Mesenchymal stem cell (in vitro differentiated cells and primary cell): ENCODE data around the gene NAXD.

Experiments
- DNase-seq: peaks from one replicate; pipeline ENCODE4 v3.0.0-alpha.2; 2013
- H2AFZ ChIP-seq: one replicate; pipeline ENCODE4 v1.6.1; 2013; ENCODE audit warnings: low read depth, mild to moderate bottlenecking, control low read depth, inconsistent platforms, low read length, moderate library complexity
- H2AK5ac ChIP-seq: 2 replicates; pipeline ENCODE4 v1.6.1; 2013; ENCODE audit warnings: low read length, moderate library complexity, mild to moderate bottlenecking, inconsistent platforms; ENCODE audit not compliant: severe bottlenecking
- H2BK120ac ChIP-seq: one replicate; pipeline ENCODE4 v1.6.1; 2013; ENCODE audit warnings: low read depth, mild to moderate bottlenecking, inconsistent platforms, low read length, moderate library complexity
- H2BK12ac ChIP-seq, 2 experiments: one replicate each; pipeline ENCODE4 v1.6.1; 2013; ENCODE audit warnings: inconsistent platforms in 2 of 2, low read length in 2 of 2, mild to moderate bottlenecking in 2 of 2, moderate library complexity in 2 of 2, control low read depth in 1 of 2
- H2BK15ac ChIP-seq: one replicate; pipeline ENCODE4 v1.6.1; 2013; ENCODE audit warnings: mild to moderate bottlenecking, low read depth, inconsistent platforms; ENCODE audit not compliant: poor library complexity, severe bottlenecking
- H2BK5ac ChIP-seq: 2 replicates; pipeline ENCODE4 v1.6.1; 2013; ENCODE audit warnings: low read depth, mild to moderate bottlenecking, low read length, control low read depth, inconsistent platforms; ENCODE audit not compliant: poor library complexity, severe bottlenecking
- H3K14ac ChIP-seq, 2 experiments: one replicate each; pipeline ENCODE4 v1.6.1; 2013; ENCODE audit warnings: inconsistent platforms in 2 of 2, low read length in 2 of 2, control low read depth in 1 of 2, mild to moderate bottlenecking in 1 of 2, moderate library complexity in 1 of 2
- H3K18ac ChIP-seq, 2 experiments: one replicate each; pipeline ENCODE4 v1.6.1; 2013; ENCODE audit warnings: inconsistent platforms in 2 of 2, low read length in 2 of 2, control low read depth in 1 of 2, low read depth in 1 of 2, mild to moderate bottlenecking in 1 of 2
- H3K23ac ChIP-seq, 2 experiments: one replicate each; pipeline ENCODE4 v1.6.1; 2013; ENCODE audit warnings: inconsistent platforms in 2 of 2, low read length in 2 of 2, mild to moderate bottlenecking in 2 of 2, moderate library complexity in 2 of 2, control low read depth in 1 of 2
- H3K27ac ChIP-seq: 2 replicates; pipeline ENCODE4 v1.5.1; 2013; ENCODE audit warnings: mild to moderate bottlenecking, moderate library complexity, low read length, control low read depth, inconsistent platforms; ENCODE audit not compliant: poor library complexity, severe bottlenecking
- H3K27me3 ChIP-seq, 2 experiments: 2 replicates each; pipeline versions ENCODE4 v1.6.1 to v1.7.0; 2013; ENCODE audit warnings: low read length in 2 of 2, mild to moderate bottlenecking in 2 of 2, moderate library complexity in 2 of 2, control low read depth in 1 of 2, inconsistent platforms in 1 of 2; ENCODE audit not compliant: control insufficient read depth in 1 of 2, insufficient read depth in 1 of 2
- H3K36me3 ChIP-seq, 2 experiments: 2 replicates each; pipeline versions ENCODE4 v1.6.1 to v1.7.0; 2013; ENCODE audit warnings: low read length in 2 of 2, control low read depth in 1 of 2, inconsistent platforms in 1 of 2, low read depth in 1 of 2, mild to moderate bottlenecking in 1 of 2; ENCODE audit not compliant: insufficient read depth in 2 of 2, control insufficient read depth in 1 of 2
- H3K4ac ChIP-seq, 2 experiments: one replicate each; pipeline ENCODE4 v1.6.1; 2013; ENCODE audit warnings: inconsistent platforms in 2 of 2, low read length in 2 of 2, mild to moderate bottlenecking in 2 of 2, moderate library complexity in 2 of 2, control low read depth in 1 of 2, low read depth in 1 of 2
- H3K4me1 ChIP-seq: 2 replicates; pipeline ENCODE4 v1.6.1; 2013; ENCODE audit warnings: low read depth, low read length, control low read depth; ENCODE audit not compliant: control insufficient read depth, insufficient read depth
- H3K4me2 ChIP-seq: 2 replicates; pipeline ENCODE4 v1.6.1; 2013; ENCODE audit warnings: low read length, mild to moderate bottlenecking, inconsistent platforms; ENCODE audit not compliant: poor library complexity, severe bottlenecking
- H3K4me3 ChIP-seq, 2 experiments: 2 replicates each; pipeline versions ENCODE4 v1.5.1 to v1.7.0; 2013; ENCODE audit warnings: low read length in 2 of 2, mild to moderate bottlenecking in 2 of 2, control low read depth in 1 of 2, low read depth in 1 of 2; ENCODE audit not compliant: insufficient read depth in 1 of 2
- H3K79me1 ChIP-seq: replicated peaks from 2 replicates; pipeline ENCODE4 v1.6.1; 2013; ENCODE audit warnings: mild to moderate bottlenecking, control low read depth, low read length, inconsistent platforms; ENCODE audit not compliant: poor library complexity, severe bottlenecking
- H3K9ac ChIP-seq: 2 replicates; pipeline ENCODE4 v1.7.0; 2013; ENCODE audit warnings: mild to moderate bottlenecking, low read length, moderate library complexity
- H3K9me3 ChIP-seq: 2 replicates; pipeline ENCODE4 v1.7.0; 2013; ENCODE audit warnings: mild to moderate bottlenecking, low read length; ENCODE audit not compliant: control insufficient read depth
- H4K8ac ChIP-seq: one replicate; pipeline ENCODE4 v1.6.1; 2013; ENCODE audit warnings: inconsistent platforms, mild to moderate bottlenecking, low read length, moderate library complexity
- H4K91ac ChIP-seq: one replicate; pipeline ENCODE4 v1.6.1; 2013; ENCODE audit warnings: mild to moderate bottlenecking, low read length, inconsistent platforms
- WGBS: methylation state at CpG from one replicate; pipeline ENCODE4 v1.1.7; 2013; ENCODE audit warnings: mixed read lengths; 5-methylcytosine and 5-hydroxymethylcytosine counted together

NAXD gene

GRCh38 chr13:110649551-110649950 lies 34.2 kb downstream of the NAXD start:
- Histone ChIP-seq H3K4me2 (no peak overlapping the region), H3K27me3 (no peaks in the 10 kb centered on the region), H2BK5ac (no peak overlapping the region), H3K79me1 (peaks cover 13% of the 10 kb centered on the region), H2BK15ac (no peak overlapping the region), H4K91ac (no peak overlapping the region), H2AK5ac (no peak overlapping the region), H4K8ac (no peak overlapping the region), H3K36me3 (peaks cover 61 to 82% of the 10 kb centered on the region in 2 experiments), H2AFZ (no peak overlapping the region), H3K14ac (no peak overlapping the region), H3K9ac (no peak overlapping the region), H2BK120ac (no peak overlapping the region), H3K4me1 (peaks cover 13% of the 10 kb centered on the region), H3K23ac (no peak overlapping the region), H3K27ac (no peak overlapping the region), H3K4me3 (no peak overlapping the region), H2BK12ac (no peak overlapping the region), H3K18ac (no peak overlapping the region), H3K4ac (no peak overlapping the region), H3K9me3 (no peaks in the 10 kb centered on the region)
- no peak for DNase-seq
- 94% methylated on average over 7 of the region's 7 CpGs for WGBS

GRCh38 chr13:110650436-110650835 lies 35.1 kb downstream of the NAXD start:
- no peak overlapping the region for H3K4me2 ChIP-seq
- no peaks in the 10 kb centered on the region for H3K9me3 ChIP-seq
- no peak overlapping the region for H2BK15ac ChIP-seq
- no peak overlapping the region for H2BK12ac ChIP-seq
- no peak for DNase-seq
- no peak overlapping the region for H2AK5ac ChIP-seq
- peaks cover 4% of the 10 kb centered on the region for H3K4me1 ChIP-seq
- H3K9ac ChIP-seq = no peak overlapping the region
- no peak overlapping the region for H2BK5ac ChIP-seq
- no peak overlapping the region for H3K4me3 ChIP-seq
- no peak overlapping the region for H3K4ac ChIP-seq
- H3K27me3 ChIP-seq = no peaks in the 10 kb centered on the region
- H2BK120ac ChIP-seq = no peak overlapping the region
- H3K79me1 ChIP-seq = peaks cover 18% of the 10 kb centered on the region
- no peak overlapping the region for H3K14ac ChIP-seq
- H3K36me3 ChIP-seq = peaks cover 59 to 82% of the 10 kb centered on the region in 2 experiments
- H4K8ac ChIP-seq = no peak overlapping the region
- H3K18ac ChIP-seq = no peak overlapping the region
- H3K23ac ChIP-seq = no peak overlapping the region
- no peak overlapping the region for H4K91ac ChIP-seq
- no peak overlapping the region for H3K27ac ChIP-seq
- no peak overlapping the region for H2AFZ ChIP-seq
- WGBS = 97% methylated on average over 14 of the region's 14 CpGs

DNA sequence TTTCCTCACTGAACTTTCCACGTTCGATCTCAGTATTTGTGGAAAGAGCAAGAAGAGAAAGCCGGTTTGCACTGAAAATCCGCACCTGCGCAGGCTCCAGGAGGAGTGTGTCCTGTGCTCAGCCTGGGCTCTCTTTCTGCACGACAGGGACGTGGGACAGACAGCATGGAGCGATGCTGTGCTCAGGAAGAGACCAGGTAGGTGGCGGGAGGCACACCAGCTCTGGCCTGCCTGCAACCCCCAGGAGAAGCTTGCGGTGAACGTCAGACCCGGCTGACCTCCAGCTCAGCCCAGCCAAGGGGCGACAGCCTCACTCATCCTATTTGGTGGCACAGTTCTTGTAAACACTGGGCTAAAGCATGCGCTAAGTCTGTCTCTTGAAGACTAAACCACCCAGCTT lies 35.9 kb downstream of the NAXD start:
- WGBS = 97% methylated on average over 14 of the region's 14 CpGs
- H3K36me3 ChIP-seq = peaks cover 58 to 82% of the 10 kb centered on the region in 2 experiments
- H2AFZ ChIP-seq = no peak overlapping the region
- no peak overlapping the region for H4K8ac ChIP-seq
- no peak for DNase-seq
- H2BK120ac ChIP-seq = no peak overlapping the region
- no peak overlapping the region for H3K4me2 ChIP-seq
- H3K79me1 ChIP-seq = peaks cover 21% of the 10 kb centered on the region
- no peak overlapping the region for H2AK5ac ChIP-seq
- H3K27ac ChIP-seq = no peak overlapping the region
- H3K23ac ChIP-seq = no peak overlapping the region
- no peak overlapping the region for H3K4ac ChIP-seq
- no peak overlapping the region for H2BK12ac ChIP-seq
- H3K9me3 ChIP-seq = no peaks in the 10 kb centered on the region
- no peak overlapping the region for H2BK15ac ChIP-seq
- H3K4me1 ChIP-seq = peaks cover 2% of the 10 kb centered on the region
- H4K91ac ChIP-seq = no peak overlapping the region
- no peak overlapping the region for H2BK5ac ChIP-seq
- H3K9ac ChIP-seq = no peak overlapping the region
- H3K27me3 ChIP-seq = no peaks in the 10 kb centered on the region
- H3K18ac ChIP-seq = peak overlapping the region in 1 of 2 experiments; percentile 48
- H3K14ac ChIP-seq = no peak overlapping the region
- H3K4me3 ChIP-seq = no peak overlapping the region

DNA sequence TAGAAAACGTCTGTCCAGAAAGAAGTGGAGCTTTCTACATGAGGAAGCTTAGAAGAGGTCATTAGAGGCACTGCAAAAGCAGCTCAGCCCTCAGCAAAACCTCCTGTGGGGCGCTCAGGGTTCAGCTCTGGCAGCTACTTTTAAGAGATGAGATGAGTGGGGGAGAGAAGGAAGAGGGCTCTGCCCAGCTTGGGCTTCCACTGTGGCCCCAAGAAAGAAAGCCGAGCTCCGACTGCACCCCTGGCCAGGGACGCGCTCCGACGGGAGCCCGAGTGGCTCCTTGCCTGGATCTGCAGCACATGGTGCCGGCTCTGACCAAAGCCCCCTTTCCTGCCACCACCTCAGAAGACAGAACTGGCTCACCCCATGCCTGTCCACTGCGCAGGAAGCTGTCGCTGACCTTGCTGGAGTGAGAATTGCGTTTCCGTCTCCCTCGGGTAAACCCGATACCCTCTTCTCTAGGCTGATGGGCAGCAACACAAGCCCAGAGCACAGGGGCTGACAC lies 36.4 kb downstream of the NAXD start:
- Histone ChIP-seq H2BK12ac (no peak overlapping the region), H2BK120ac (no peak overlapping the region), H3K27me3 (no peaks in the 10 kb centered on the region), H3K36me3 (peaks cover 53 to 81% of the 10 kb centered on the region in 2 experiments), H3K18ac (no peak overlapping the region), H3K79me1 (peaks cover 22% of the 10 kb centered on the region), H2BK15ac (no peak overlapping the region), H3K27ac (no peak overlapping the region), H2AFZ (no peak overlapping the region), H3K4ac (no peak overlapping the region), H3K4me3 (no peak overlapping the region), H3K4me1 (peaks cover 2% of the 10 kb centered on the region), H3K23ac (no peak overlapping the region), H3K14ac (no peak overlapping the region), H2BK5ac (no peak overlapping the region), H2AK5ac (no peak overlapping the region), H3K9me3 (no peaks in the 10 kb centered on the region), H3K4me2 (no peak overlapping the region), H4K91ac (no peak overlapping the region), H3K9ac (no peak overlapping the region), H4K8ac (no peak overlapping the region)
- 95% methylated on average over 16 of the region's 16 CpGs for WGBS
- no peak for DNase-seq
